Right hindlimb (tissue), 1 donor: ENCODE data around the gene VPS13D.

Experiments used
- DNase-seq: peaks from one replicate; pipeline ENCODE4 v3.0.0-alpha.2; 2018

VPS13D gene

GRCh38 chr1:12477314-12477713, 247.5 kb downstream of the VPS13D start:
- no peak for DNase-seq

GRCh38 chr1:12477936-12478611, 248.2 kb downstream of the VPS13D start:
- DNase-seq, result peak; percentile 96

- no peak for DNase-seq
Observed at GRCh38 chr1:12478612-12478985, 248.8 kb downstream of the VPS13D start.

- DNase-seq, result no peak
Observed at GRCh38 chr1:12479311-12479710, 249.5 kb downstream of the VPS13D start.

- no peak for DNase-seq
Observed at GRCh38 chr1:12480041-12480440, 250.2 kb downstream of the VPS13D start.

- no peak for DNase-seq
Observed at GRCh38 chr1:12480748-12481362, 251.0 kb downstream of the VPS13D start.

GRCh38 chr1:12481928-12482327, 252.1 kb downstream of the VPS13D start:
- DNase-seq, result no peak

- no peak for DNase-seq
Observed at GRCh38 chr1:12482988-12483387, 253.2 kb downstream of the VPS13D start.

- peak; percentile 56 for DNase-seq
Observed at GRCh38 chr1:12485231-12486058, 255.6 kb downstream of the VPS13D start.

- no peak for DNase-seq
Observed at GRCh38 chr1:12486059-12486341, 256.2 kb downstream of the VPS13D start.

- no peak for DNase-seq
Observed at GRCh38 chr1:12486401-12487005, 256.7 kb downstream of the VPS13D start.

- DNase-seq, result no peak
Observed at GRCh38 chr1:12487520-12487919, 257.7 kb downstream of the VPS13D start.

- no peak for DNase-seq
Observed at GRCh38 chr1:12488666-12489354, 259.0 kb downstream of the VPS13D start.

- DNase-seq, result no peak
Observed at GRCh38 chr1:12490532-12491142, 260.8 kb downstream of the VPS13D start.

- DNase-seq, result peak; percentile 66
Observed at GRCh38 chr1:12491656-12492055, 261.8 kb downstream of the VPS13D start.

GRCh38 chr1:12495725-12496124, 265.9 kb downstream of the VPS13D start:
- DNase-seq, result no peak

GRCh38 chr1:12496154-12496961, 266.5 kb downstream of the VPS13D start:
- DNase-seq, result no peak

GRCh38 chr1:12499539-12500240, 269.9 kb downstream of the VPS13D start:
- DNase-seq, result no peak

GRCh38 chr1:12501661-12502060, 271.8 kb downstream of the VPS13D start:
- DNase-seq, result no peak

GRCh38 chr1:12502336-12503109, 272.7 kb downstream of the VPS13D start:
- DNase-seq, result no peak
